HG02938 (cell line): ENCODE results near the gene TALDO1.

Experiments used
- ATAC-seq: cut with Tn5 transposase; IDR thresholded peaks from one replicate; pipeline ENCODE4 v1.9.1; 2021; ENCODE audit warnings: mild to moderate bottlenecking, moderate library complexity; ENCODE audit not compliant: unreplicated experiment

The TALDO1 gene

GRCh38 chr11:786235-787083 lies 39.2 kb downstream of the TALDO1 start:
- ATAC-seq: no peak

- no peak for ATAC-seq
These were observed 39.9 kb downstream of the TALDO1 start for GRCh38 chr11:787084-787675.

GRCh38 chr11:788009-788640 lies 40.9 kb downstream of the TALDO1 start:
- no peak for ATAC-seq

- ATAC-seq: no peak
These were observed 42.0 kb downstream of the TALDO1 start for GRCh38 chr11:788953-789940.

- ATAC-seq: no peak
These were observed 42.7 kb downstream of the TALDO1 start, which contains the start of gene CEND1 for GRCh38 chr11:789943-790342. TSS of gene CEND1 (minus strand) at chr11:790090. CDS start at chr11:788576, 1,514 bp downstream.

GRCh38 chr11:790721-791564 lies 43.7 kb downstream of the TALDO1 start:
- no peak for ATAC-seq

GRCh38 chr11:791658-792534 lies 44.6 kb downstream of the TALDO1 start:
- no peak for ATAC-seq

GRCh38 chr11:792535-792821 lies 45.2 kb downstream of the TALDO1 start:
- ATAC-seq: no peak

- no peak for ATAC-seq
These were observed 45.6 kb downstream of the TALDO1 start for GRCh38 chr11:792873-793272.

GRCh38 chr11:793556-793955 lies 46.3 kb downstream of the TALDO1 start:
- ATAC-seq: no peak

- ATAC-seq: no peak
These were observed 46.9 kb downstream of the TALDO1 start for GRCh38 chr11:794013-794765.

- no peak for ATAC-seq
These were observed 47.7 kb downstream of the TALDO1 start for GRCh38 chr11:794766-795633.

- no peak for ATAC-seq
These were observed 48.6 kb downstream of the TALDO1 start for GRCh38 chr11:795634-796564.

- no peak for ATAC-seq
These were observed 49.5 kb downstream of the TALDO1 start for GRCh38 chr11:796565-797295.

GRCh38 chr11:797296-798092 lies 50.2 kb downstream of the TALDO1 start:
- ATAC-seq: peak; percentile 36
